Jurkat, Clone E6-1 (cell line): ENCODE results near the gene ZBED2.

ENCODE experiments used
- DNase-seq: peaks from one replicate; pipeline ENCODE4 v3.0.0-alpha.2; 2011; ENCODE audit warnings: low read depth, low spot score
- H3K4me3 ChIP-seq: 2 replicates; pipeline ENCODE4 v1.5.1; 2011; ENCODE audit warnings: mild to moderate bottlenecking, low read length, control low read depth, moderate library complexity

ZBED2 gene

DNA sequence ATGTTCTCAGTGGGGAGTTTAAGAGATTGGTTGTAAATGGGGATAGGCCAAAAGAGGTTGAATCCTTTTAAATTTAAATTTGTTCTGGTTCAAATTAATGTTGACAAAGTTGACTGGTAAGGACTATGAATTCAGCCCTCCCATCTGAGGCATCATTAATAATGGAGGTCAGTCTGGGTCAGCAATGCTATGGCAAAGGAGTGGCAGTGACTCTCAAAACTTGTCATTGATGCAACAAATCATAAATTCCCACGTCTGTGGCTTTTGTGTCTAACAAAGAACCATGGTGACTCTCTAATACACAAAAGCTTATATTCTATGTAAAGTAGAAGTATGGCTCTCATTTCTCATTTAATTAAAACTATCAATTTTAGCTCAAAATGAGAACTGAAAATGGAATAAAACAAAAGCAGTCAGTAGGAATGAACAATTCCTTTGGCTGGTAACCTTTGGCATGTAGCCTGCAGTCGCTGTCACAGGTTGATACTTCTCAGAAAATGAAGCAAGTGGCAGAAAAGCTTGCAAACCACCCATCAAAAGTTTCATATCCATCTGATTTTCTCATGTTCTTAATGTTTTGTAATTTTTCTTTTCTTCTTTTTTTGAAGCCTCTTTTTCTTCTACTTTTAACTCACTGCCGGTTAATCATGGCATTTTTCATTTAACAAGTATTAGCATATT is 12.2 kb upstream of the ZBED2 start:
- no peak for DNase-seq
- no peak overlapping the region for H3K4me3 ChIP-seq

- no peak for DNase-seq
- no peak overlapping the region for H3K4me3 ChIP-seq
Observed at GRCh38 chr3:111605493-111605892, 10.3 kb upstream of the ZBED2 start.

DNA sequence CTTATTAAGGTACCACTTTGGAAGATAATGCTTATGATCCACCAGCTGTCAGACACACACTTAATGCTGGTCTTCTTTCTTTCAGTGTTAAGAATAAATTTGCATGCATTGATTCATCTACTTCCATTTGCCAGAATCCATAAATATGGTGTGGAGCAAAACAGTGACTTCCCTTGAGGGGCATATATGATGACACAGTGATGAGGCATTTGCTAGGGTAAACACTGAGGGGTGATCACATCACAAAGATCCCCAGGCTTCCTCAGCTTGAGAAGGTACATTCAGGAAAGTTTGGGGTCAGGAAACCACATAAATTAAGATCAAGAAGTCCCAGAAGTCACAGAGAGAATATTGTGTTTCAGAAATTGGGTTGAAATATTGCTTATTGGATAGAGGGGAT is 9.9 kb upstream of the ZBED2 start:
- no peak for DNase-seq

GRCh38 chr3:111604119-111604518 is 9.0 kb upstream of the ZBED2 start:
- DNase-seq: no peak
- H3K4me3 ChIP-seq: no peak overlapping the region

More for the DNA sequence above, 9.9 kb upstream of the ZBED2 start:
- no peak overlapping the region for H3K4me3 ChIP-seq

- no peak for DNase-seq
- no peak overlapping the region for H3K4me3 ChIP-seq
Observed at GRCh38 chr3:111603679-111604078, 8.5 kb upstream of the ZBED2 start.

DNA sequence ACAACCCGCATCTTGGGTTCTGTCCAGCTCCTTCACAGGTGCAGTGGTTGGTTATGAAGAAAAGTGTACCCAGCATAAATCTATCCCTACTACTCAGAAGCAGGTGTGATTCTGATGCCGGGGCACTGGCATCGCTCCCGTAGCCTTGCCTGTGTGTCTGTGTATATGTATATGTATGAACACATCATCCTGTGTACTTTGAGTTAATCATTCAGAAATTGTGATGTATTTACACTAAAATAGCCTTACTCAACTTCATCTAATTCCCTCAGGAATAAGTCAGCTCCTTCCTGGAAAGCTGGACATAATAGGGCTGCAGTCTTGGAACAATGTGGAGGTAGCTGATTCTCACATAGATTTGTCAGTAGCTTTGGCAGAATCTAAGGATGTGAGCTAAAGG is 6.7 kb upstream of the ZBED2 start:
- H3K4me3 ChIP-seq: no peak overlapping the region
- DNase-seq: no peak

DNA sequence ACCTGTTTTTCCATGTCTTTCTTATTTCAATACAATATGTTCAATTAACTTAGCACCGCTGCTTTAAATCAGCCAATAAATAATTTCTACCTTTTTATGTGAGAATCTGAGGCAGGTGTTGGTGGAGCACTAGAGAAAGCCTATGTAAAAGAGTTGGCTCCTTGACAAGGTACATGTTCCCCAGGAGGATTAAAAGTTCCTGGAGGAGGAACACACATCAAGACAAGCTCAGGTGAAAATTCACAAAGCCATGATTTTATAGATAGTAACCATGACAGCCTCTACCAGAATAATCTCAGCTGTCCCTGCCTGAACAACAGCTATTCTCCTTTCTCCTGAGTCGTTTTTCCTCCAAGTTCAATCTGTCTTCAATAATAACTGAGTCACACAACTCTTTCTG is 3.4 kb upstream of the ZBED2 start:
- no peak for DNase-seq
- H3K4me3 ChIP-seq: no peak overlapping the region

DNA sequence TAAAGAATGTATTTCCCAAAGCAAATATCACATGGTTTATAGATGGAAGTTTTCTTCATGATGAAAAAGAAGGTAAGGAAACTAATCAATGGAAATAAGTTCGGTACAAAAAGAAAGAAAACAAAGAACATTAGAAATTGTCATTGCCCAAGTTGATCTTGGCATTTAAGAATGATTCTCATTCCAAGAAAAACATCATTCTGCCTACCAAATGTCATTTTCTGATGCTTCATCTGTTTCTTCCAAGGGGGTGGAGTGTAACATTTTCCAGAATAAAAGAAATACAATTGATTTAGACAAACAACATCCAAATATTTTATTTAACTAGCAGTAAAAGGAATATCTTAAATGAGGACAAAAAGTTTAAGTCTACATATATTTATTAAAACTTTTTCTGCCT is 3.0 kb upstream of the ZBED2 start:
- no peak for DNase-seq
- H3K4me3 ChIP-seq: no peak overlapping the region

GRCh38 chr3:111596328-111596727 is 1.2 kb upstream of the ZBED2 start:
- no peak overlapping the region for H3K4me3 ChIP-seq
- no peak for DNase-seq

DNA sequence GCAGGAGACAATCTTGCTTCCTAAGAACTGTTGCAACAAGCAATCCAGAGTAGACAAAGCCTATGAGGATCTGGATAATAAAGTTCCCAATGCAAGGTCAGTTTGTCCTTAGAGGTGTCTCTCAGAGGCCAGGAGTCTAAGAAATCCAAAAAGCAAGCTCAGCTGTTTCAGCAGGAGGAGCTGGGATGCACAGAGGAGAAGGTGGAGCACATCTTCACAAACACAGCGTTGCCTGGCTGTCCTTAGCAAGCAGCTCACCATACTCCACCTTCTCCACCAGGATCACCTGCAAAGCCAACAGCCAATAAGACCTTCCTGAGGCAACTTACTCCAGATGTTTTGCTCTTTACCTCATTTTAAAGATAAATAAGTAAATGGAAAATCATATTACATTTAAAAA is 365 bp downstream of the ZBED2 start:
- H3K4me3 ChIP-seq: no peak overlapping the region
- DNase-seq: no peak

GRCh38 chr3:111594205-111594604 is 941 bp downstream of the ZBED2 start:
- H3K4me3 ChIP-seq: no peak overlapping the region
- no peak for DNase-seq

DNA sequence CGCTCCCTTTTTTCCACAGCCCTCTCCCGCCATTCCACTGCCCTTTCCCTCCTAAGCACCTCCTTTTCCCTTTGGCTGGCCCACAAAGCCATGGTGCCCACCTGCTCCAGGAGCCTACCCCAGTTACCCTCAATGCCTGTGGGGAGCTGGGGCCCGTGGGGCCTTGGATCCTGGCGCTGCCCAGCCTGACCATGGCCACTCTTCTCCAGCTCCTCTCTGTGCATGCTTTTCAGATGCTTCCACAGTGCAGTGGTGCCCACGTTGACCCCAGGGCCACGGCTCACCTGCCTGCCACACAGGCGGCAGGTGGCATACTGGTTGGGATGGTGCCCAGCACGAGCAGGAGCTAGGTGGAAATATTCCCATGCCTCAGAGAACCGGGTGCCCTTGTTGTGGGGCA is 1.5 kb downstream of the ZBED2 start:
- DNase-seq: no peak
- H3K4me3 ChIP-seq: no peak overlapping the region

GRCh38 chr3:111592936-111593335 is 2.2 kb downstream of the ZBED2 start:
- no peak for DNase-seq
- no peak overlapping the region for H3K4me3 ChIP-seq

DNA sequence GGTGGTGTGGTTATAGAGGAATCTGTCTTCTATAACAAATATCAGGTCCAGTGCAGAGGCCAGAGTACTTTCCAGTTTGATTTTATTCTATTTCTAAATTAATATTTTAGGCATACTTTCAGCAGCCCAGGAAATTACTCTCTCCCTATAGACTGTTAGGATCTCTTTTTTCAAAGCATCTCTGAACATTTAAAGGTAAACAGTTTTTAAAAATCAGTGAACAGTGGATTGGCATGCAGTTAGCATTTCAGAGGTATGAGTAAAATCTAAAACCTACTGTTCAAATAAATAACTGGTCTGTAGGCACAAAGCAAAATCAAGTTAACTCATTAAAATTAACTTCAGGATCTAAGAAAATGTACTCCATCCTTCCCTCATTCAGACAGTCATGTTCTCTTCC is 3.0 kb downstream of the ZBED2 start:
- DNase-seq: no peak
- H3K4me3 ChIP-seq: no peak overlapping the region

DNA sequence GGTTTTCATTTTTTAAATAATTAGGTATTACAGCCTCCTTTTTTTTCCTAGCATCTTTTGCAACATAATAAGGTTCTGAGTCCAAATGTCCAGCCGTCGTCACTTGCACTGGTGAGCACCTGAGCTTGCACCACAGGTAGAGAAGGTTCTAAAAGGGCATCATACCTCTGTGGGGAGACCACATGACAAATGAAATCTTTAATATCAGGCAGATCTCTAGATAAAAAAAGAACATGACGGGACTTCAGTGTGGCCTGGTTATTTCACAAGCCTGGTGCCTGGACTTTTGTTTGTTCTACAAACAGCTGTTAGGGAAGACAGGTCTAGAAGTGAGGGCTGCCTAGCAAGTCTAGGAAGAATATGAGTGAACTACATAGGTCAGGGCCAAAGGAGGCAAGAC is 3.6 kb downstream of the ZBED2 start:
- no peak for DNase-seq
- H3K4me3 ChIP-seq: no peak overlapping the region

DNA sequence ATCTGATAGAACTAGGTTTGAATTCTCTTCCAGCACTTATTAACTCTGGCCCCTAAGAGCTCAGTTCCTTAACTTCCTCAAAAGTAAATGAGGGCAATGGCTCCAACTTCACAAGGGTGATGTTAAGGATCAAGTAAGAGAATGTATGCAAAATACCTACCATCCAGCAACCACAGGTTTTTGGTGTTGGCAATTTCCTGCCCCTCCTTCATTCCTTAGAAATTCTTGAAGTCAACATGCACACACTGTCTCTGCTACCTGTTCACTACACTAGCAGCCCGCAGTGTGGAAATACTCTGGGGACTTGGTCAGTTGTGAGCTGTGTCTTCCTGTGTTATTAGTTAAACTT is 5.0 kb downstream of the ZBED2 start:
- DNase-seq: no peak
- no peak overlapping the region for H3K4me3 ChIP-seq

DNA sequence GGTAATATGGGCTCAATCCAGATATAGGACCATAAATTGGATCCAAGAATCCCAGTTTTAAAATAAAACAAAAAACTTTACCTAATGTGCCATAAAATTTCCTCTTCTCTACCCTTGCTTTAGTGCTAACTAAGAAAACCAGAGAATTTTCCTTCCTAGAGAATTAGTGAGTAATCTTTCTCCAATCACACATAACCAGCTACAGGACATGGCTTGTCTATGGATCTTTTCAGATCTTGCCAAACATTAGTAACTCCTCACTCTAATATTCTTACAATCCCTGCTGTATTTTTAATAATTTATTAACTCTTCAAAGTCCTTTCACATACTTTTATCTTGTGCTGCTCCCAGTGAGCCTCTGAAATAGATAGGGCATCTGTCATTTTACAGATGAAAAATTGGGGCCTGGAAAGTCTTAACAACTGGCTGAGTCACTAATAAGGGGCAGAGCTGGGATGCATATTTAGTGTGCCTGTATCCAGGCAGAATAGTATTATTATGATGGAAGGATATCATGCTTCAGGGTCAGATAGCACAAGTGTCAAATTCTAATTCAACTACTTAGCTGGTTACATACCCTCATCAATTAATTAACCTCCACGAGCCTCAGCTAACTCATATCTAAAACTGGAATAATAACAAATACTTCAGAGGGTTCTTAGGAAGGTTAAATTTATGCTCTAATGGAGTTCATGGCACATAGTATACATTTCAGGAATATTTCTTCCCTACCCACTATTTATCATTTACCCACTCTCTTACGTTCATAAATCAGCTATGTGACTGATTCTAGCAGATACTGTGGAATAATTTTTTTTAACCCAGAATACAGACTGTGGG is 5.6 kb downstream of the ZBED2 start:
- no peak overlapping the region for H3K4me3 ChIP-seq
- no peak for DNase-seq

GRCh38 chr3:111588527-111588926 is 6.6 kb downstream of the ZBED2 start:
- DNase-seq: no peak
- H3K4me3 ChIP-seq: no peak overlapping the region

DNA sequence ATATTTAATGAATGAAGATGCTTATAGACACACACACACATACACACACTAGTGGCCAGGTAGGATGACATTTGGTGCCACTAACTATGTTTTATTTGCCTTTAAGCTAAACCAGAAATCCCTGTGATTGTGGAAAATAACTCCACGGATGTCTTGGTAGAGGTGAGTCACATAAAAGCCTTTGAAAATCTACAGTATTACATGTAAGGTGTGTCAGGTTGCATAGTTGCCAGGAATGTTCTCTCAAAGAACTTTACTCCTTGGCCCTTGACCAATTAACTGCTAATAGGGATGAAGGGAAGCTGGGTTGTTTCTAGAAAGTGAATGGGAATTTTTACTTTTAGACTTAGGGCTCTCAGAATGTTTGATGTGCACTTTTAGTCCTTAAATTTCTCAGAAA is 9.9 kb downstream of the ZBED2 start:
- DNase-seq: no peak
- H3K4me3 ChIP-seq: no peak overlapping the region

DNA sequence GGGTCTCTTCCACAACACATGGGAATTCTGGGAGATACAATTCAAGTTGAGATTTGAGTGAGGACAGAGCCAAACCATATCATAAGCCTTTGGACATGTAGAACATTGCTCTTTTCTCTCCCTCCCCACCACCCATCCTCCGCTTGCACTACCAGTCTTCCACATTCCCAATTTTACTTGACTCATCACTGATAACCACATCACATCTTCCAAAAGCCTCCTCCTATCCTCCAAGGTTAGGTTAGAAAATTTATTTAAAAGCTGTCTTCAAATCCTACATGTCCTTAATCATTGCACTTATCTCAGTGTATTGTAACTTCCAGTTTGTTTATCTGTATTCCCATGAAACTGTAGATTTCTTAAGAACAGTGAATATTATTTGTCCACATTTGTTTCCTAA is 10.4 kb downstream of the ZBED2 start:
- no peak overlapping the region for H3K4me3 ChIP-seq
- no peak for DNase-seq

DNA sequence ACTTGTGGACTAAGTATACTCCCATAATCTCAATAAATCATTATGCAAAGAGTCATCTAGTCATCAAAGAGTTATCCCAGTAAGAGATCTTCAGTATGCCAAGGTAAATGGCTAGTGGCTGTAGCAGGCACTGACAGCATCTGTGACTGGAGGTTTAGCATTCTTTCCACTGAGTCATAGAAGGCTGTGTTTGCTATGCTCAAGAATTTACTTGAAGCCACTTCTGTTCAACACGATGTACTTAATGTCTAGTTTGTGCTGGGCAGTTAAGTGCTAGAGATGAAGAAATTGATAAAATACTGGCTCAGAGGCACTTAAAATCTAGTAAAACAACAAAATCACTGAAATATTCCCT is 13.0 kb downstream of the ZBED2 start:
- no peak overlapping the region for H3K4me3 ChIP-seq
- no peak for DNase-seq
